Fibroblast of skin of abdomen (primary cell): ENCODE measurements around the gene HOXD3.

Experiments used
- DNase-seq: peaks from one replicate; pipeline ENCODE4 v3.0.0-alpha.2; 2013

The HOXD3 gene

GRCh38 chr2:176212276-176212675, 55.2 kb downstream of the HOXD3 start:
- DNase-seq = no peak

- DNase-seq = no peak
Observed at GRCh38 chr2:176213406-176213805, 56.3 kb downstream of the HOXD3 start.
